HG02852 (cell line): ENCODE data around the gene SMIM14.
"Not testable (repeated sequence)": the region's sequence is repeated elsewhere in the genome, so short reads cannot be mapped to it uniquely, and the experiment has no call there.

Experiments
- ATAC-seq: cut with Tn5 transposase; IDR thresholded peaks from one replicate; pipeline ENCODE4 v1.9.1; 2021; ENCODE audit warnings: mild to moderate bottlenecking, moderate library complexity; ENCODE audit not compliant: unreplicated experiment

Gene SMIM14

GRCh38 chr4:39638354-39639239 lies at the start of gene SMIM14:
SMIM14 (minus strand) TSS chr4:39638865; CDS start chr4:39605145, 33,720 bp downstream.
- ATAC-seq = peak; percentile 78

DNA sequence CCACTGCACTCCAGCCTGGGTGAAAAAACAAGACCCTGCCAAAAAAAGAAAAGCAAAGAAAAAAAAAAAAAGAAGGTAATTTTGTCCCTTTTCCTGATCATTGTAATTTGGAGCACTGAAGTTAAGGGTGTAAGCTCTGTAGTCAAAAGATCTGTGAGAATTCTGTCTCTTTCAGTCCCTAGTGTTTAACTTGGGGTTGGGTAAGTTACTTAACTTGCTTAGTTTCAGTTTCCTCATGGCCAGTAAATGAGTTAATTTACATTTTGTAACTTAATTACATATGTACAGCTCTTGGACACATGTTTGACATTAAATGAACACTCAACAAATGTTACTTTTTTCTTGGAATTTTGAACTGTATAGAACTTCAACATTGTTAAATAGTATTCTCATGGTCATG lies 48.3 kb upstream of the SMIM14 start:
- no peak for ATAC-seq

GRCh38 chr4:39685990-39686389 lies 47.3 kb upstream of the SMIM14 start:
- no peak for ATAC-seq

- ATAC-seq = peak; percentile 82
Measured at GRCh38 chr4:39682138-39682537, 43.5 kb upstream of the SMIM14 start.

GRCh38 chr4:39681003-39681402 lies 42.3 kb upstream of the SMIM14 start:
- ATAC-seq = not testable (repeated sequence)

DNA sequence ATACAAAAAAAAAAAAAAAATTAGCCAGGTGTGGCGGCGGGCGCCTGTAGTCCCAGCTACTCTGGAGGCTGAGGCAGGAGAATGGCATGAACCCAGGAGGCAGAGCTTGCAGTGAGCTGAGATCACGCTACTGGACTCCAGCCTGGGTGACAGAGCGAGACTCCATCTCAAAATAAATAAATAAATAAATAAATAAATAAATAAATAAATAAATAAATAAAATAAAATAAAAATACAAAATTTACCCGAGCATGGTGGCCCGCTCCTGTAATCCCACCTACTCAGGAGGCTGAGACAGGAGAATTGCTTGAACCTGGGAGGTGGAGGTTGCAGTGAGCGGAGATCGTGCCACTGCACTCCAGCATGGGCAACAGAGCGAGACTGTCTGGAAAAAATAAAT lies 37.0 kb upstream of the SMIM14 start:
- not testable (repeated sequence) for ATAC-seq

DNA sequence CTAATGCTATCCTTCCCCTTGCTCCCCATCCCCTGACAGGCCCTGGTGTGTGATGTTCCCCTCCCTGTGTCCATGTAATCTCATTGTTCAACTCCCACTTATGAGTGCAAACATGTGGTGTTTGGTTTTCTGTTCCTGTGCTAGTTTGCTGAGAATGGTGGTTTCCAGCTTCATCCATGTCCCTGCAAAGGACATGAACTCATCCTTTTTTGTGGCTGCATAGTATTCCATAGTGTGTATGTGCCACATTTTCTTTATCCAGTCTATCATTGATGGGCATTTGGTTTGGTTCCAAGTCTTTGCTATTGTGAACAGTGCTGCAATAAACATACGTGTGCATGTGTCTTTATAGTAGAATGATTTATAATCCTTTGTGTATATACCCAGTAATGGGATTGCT lies 31.6 kb upstream of the SMIM14 start:
- ATAC-seq = not testable (repeated sequence)

DNA sequence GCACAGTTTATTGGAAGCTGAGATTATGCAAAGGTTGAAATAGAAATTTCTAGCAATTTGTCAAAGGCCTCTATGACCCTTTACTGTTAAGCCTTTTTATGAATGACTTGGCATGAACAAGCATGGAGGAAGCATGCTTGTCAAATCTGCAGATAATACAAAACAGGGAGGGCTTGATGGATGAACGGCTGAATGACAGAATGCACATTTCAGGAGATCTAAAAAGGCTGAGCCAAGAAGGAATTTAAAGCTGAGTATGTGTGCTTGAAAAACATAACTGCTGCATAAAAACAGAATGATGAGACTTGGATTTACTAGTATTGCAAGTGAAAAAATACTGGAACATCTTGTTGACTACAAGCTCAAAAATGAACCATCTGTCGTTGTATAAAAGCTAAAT lies 30.2 kb upstream of the SMIM14 start:
- no peak for ATAC-seq

DNA sequence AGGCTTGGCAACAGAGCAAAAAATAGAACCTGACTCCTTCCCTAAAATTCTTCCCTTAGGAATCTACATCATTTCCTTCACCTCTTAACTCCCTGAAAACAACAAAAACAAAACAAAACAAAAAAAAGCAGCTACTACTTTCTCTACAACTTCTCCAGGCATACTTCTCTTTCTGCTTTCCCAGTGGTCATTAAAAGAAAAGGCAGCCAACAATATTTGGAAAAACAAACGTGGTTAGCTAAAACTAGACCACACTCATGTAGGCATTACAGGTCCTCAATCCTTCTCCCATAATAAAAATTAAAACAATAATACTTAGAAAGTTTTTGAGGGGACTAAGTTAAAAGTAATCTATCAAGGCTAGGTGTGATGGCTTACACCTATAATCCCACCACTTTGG lies 29.0 kb upstream of the SMIM14 start:
- no peak for ATAC-seq

DNA sequence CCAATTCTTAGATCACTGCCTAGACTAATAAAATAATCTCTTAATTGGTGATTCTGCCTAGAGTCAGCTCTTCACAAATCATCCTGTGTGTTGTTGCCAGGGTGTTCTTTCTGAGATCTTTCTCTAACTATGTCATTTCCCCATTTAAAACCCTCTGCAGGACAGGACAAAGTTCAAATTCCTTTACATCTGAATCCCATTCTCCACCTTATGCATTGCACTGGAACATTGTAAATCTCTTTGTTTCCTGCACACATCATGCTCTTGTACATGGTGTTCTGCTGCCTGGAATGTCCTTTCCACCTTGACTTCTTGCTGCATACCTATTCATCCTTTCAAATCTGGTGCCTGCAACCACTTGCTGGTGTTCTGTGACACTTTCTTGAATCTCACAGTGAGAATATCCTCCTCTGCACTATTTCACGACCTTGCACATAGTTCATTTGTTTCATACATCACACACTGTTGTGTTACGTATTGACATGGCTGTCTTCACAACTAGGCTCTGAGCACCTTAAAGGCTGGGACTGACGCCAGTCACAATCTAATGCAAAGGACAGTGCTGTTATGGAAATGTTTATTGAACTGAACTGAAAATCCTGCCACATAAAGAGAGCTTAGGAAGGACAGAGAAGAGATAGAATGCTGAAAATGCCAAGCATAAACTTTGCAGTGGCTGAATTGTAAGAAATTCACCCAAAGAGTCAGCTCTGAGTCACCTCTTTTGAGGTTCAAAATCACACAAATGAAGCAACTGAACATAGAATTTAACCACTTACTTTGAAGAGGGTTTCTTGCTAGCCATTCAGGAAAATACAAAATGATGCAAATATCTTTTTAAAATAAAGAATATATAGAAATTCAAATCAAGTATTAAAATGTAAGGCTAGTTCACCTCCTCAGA lies 26.4 kb upstream of the SMIM14 start:
- ATAC-seq = no peak

DNA sequence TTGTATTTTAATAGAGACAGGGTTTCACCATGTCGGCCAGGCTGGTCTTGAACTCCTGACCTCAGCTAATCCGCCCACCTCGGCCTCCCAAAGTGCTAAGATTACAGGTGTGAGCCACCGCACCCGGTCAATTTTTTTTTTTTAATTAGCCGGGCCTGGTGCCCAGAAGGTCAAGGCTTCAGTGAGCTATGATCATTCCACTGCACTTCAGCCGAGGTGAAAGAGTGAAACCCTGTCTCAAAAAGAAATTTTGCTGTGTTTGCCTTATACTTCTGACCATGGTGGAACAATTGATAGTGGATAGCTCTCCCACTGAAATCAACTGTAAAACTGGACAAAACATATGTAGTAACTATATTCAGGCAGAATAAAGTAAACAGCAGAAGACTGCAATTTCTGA lies 24.0 kb upstream of the SMIM14 start:
- no peak for ATAC-seq

GRCh38 chr4:39660757-39661156 lies 22.1 kb upstream of the SMIM14 start:
- no peak for ATAC-seq

DNA sequence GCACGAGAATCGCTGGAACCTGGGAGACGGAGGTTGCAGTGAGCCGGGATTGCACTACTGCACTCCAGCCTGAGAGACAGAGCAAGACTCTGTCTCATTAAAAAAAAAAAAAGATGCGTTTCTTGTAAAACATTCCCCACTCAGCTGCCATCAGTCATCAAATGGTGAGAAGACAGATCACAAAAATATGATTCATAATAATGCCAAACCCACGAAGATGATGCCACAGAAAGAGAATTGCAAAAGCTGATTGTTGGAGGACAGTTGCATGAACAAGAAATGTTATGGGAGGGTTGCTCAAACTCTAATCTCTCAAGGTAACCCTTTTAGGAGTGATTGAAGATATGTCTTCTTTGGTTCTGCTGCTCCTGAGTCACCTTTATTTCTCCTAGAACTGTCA lies 21.4 kb upstream of the SMIM14 start:
- no peak for ATAC-seq

DNA sequence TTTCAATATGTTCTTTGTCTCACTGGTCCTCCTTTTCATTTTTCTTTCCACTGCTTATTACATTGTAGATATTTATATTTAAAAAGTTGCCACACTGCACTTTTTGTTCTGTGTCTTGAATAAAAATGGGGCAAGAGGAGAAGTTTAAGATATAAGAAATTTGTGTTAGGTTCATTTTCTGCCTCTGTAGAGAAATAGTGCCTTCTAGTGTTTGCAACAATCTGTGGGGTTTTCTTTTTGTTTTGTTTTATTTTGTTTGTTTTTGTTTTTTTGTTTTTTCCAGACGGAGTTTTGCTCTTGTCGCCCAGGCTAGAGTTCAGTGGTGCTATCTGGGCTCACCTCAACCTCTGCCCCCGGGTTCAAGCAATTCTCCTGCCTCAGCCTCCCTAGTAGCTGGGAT lies 20.1 kb upstream of the SMIM14 start:
- no peak for ATAC-seq

GRCh38 chr4:39657465-39657864 lies 18.8 kb upstream of the SMIM14 start:
- peak; percentile 75 for ATAC-seq

DNA sequence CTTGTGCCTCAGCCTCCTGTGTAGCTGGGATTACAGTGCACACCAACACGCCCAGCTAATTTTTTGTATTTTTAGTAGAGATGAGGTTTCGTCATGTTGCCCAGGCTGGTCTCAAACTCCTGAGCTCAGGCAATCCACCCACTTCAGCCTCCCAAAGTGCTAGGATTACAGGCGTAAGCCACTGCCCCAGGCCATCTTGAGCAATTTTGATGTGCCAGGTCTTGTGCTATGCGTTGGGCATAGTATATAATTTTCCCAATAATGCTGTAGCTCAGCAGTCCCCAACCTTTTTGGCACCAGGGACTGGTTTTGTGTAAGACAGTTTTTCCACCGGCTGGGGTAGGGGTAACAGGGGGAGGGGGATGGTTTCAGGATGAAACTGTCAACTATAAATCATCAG lies 18.0 kb upstream of the SMIM14 start:
- not testable (repeated sequence) for ATAC-seq

GRCh38 chr4:39655876-39656275 lies 17.2 kb upstream of the SMIM14 start:
- no peak for ATAC-seq

- ATAC-seq = no peak
Measured at GRCh38 chr4:39655211-39655610, 16.5 kb upstream of the SMIM14 start.

GRCh38 chr4:39651586-39651985 lies 12.9 kb upstream of the SMIM14 start:
- ATAC-seq = not testable (repeated sequence)

DNA sequence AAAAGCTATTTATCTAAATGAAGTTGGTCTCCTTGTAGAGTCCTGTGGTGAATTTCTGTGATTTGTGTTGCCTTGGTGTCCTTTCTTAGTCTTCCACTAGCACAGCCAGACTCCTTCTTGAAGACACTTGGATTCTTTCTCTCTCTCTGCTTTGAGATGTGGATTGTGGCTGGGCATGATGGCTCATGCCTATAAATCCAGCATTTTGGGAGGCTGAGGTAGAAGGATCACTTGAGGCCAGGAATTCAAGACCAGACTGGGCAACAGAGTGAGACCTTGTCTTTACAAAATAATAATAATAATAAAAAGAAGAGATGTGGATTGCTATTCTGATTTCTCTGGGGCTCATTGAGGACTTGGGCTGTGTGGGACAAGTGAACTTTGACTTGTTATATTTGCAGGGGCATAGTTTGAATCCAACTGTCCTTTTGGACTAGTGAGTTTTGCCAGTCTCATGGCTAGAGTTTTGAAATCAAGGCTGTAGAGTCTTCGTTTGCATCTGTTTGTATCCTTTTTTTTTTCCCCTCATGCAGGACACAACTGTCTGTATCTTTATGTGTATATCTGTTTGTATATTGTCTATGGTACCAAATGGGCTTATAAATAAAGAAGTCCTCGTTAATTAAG lies 11.1 kb upstream of the SMIM14 start:
- no peak for ATAC-seq

- no peak for ATAC-seq
Measured at GRCh38 chr4:39648827-39649558, 10.3 kb upstream of the SMIM14 start.
